GM04504 (cell line): ENCODE data around the gene IL1B.

Source experiments
- DNase-seq: peaks from one replicate; pipeline ENCODE4 v3.0.0-alpha.2; 2012; ENCODE audit warnings: low read depth

Gene IL1B

GRCh38 chr2:112829101-112829960 is 7.2 kb downstream of the IL1B start:
- DNase-seq = no peak

- DNase-seq = no peak
Measured at GRCh38 chr2:112828251-112828691, 8.3 kb downstream of the IL1B start.

- DNase-seq = no peak
Measured at GRCh38 chr2:112827604-112828185, 8.9 kb downstream of the IL1B start.

- DNase-seq = no peak
Measured at GRCh38 chr2:112827009-112827408, 9.6 kb downstream of the IL1B start.

- no peak for DNase-seq
Measured at GRCh38 chr2:112825706-112826105, 10.9 kb downstream of the IL1B start.

GRCh38 chr2:112824694-112825085 is 11.9 kb downstream of the IL1B start:
- no peak for DNase-seq

- no peak for DNase-seq
Measured at GRCh38 chr2:112821682-112822081, 14.9 kb downstream of the IL1B start.

GRCh38 chr2:112821142-112821541 is 15.4 kb downstream of the IL1B start:
- no peak for DNase-seq

GRCh38 chr2:112820343-112820742 is 16.2 kb downstream of the IL1B start:
- no peak for DNase-seq

- no peak for DNase-seq
Measured at GRCh38 chr2:112819081-112819480, 17.5 kb downstream of the IL1B start.

- DNase-seq = no peak
Measured at GRCh38 chr2:112818094-112818902, 18.3 kb downstream of the IL1B start.

GRCh38 chr2:112817082-112817689 is 19.4 kb downstream of the IL1B start:
- no peak for DNase-seq

- peak; percentile 35 for DNase-seq
Measured at GRCh38 chr2:112814278-112814677, 22.3 kb downstream of the IL1B start.

GRCh38 chr2:112813280-112813966 is 23.2 kb downstream of the IL1B start:
- no peak for DNase-seq

- DNase-seq = no peak
Measured at GRCh38 chr2:112812318-112813267, 24.0 kb downstream of the IL1B start.

GRCh38 chr2:112811841-112812306 is 24.7 kb downstream of the IL1B start:
- peak; percentile 44 for DNase-seq

- no peak for DNase-seq
Measured at GRCh38 chr2:112811276-112811831, 25.2 kb downstream of the IL1B start.

- DNase-seq = no peak
Measured at GRCh38 chr2:112809112-112809511, 27.5 kb downstream of the IL1B start.

- DNase-seq = no peak
Measured at GRCh38 chr2:112807233-112807807, 29.3 kb downstream of the IL1B start.

- no peak for DNase-seq
Measured at GRCh38 chr2:112805542-112805941, 31.0 kb downstream of the IL1B start.
